Adrenal gland (tissue), 5 donors: Measurements from ENCODE around the gene ACR.

Source experiments
- POLR2A ChIP-seq, 2 donors: fragments of 450-650 bp; IDR thresholded peaks; one replicate each; pipeline ENCODE4 v1.6.1; 2017; ENCODE audit warnings: antibody characterized with exemption in 2 of 2, mild to moderate bottlenecking in 2 of 2, moderate library complexity in 1 of 2
- TF ChIP-seq, protein P1 (sequence below), 6 experiments: fragments of 450-650 bp in 4 of 6; fragments of 200-600 bp in 2 of 6; sonication (generic) in 1 of 6; IDR thresholded peaks; 1 replicate in 5 of 6; 2 replicates in 1 of 6; pipeline versions ENCODE4 v1.5.1 to v1.8.0; 2016 to 2021; ENCODE audit warnings: antibody characterized with exemption in 6 of 6, mild to moderate bottlenecking in 2 of 6, moderate library complexity in 1 of 6
- donor health status: DM: no; HTN: no; CAD: no.

DNA sequence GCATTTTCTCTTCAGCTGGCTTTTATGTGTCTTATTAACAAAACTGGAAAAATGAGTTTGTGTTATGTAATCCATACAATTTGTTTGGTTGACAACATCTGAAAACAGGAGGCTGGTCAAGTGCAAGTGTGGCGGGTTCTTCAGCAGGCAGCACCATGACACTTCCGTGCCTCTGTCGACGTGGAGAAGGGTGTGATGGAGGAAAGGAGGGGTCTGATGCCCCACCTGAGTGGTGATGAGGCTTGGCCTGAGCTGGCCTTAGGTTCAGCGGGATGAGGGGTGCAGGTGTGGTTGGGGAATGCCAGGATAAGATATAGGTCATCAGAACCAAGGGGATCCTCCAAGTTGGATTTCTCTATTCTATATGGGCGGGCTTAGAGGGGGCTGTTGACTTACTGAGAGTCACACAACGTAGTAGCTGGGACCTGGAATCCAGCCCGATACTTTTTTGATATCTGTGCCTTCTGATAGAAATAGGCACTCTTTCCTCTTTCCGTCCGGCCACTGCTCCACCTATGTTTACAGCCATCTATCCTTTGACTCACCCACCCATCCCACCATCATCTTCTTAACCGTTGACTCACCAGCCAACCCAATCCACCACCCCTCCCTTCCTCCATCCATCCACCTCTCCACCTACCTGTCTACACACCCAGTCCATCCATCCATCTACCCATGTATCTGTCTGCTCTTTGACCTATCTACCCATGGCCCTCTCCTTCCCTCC lies 36.4 kb upstream of the ACR start:
- TF ChIP-seq, protein P1, sequence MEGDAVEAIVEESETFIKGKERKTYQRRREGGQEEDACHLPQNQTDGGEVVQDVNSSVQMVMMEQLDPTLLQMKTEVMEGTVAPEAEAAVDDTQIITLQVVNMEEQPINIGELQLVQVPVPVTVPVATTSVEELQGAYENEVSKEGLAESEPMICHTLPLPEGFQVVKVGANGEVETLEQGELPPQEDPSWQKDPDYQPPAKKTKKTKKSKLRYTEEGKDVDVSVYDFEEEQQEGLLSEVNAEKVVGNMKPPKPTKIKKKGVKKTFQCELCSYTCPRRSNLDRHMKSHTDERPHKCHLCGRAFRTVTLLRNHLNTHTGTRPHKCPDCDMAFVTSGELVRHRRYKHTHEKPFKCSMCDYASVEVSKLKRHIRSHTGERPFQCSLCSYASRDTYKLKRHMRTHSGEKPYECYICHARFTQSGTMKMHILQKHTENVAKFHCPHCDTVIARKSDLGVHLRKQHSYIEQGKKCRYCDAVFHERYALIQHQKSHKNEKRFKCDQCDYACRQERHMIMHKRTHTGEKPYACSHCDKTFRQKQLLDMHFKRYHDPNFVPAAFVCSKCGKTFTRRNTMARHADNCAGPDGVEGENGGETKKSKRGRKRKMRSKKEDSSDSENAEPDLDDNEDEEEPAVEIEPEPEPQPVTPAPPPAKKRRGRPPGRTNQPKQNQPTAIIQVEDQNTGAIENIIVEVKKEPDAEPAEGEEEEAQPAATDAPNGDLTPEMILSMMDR (IDR thresholded peaks at IDR 0.05): no peak
- no peak for TF ChIP-seq POLR2A (IDR thresholded peaks at IDR 0.05)
